Endothelial cell of umbilical vein (primary cell): ENCODE measurements around the gene SLC37A1. TPM values are rescaled to one million over a fixed set of nuclear protein-coding genes. Genes with fewer than 3 reads are reported as not detected.

ENCODE experiments used
- BruUV-seq: library from RNA; stranded (reverse); fragments of 400-500 nt; replicated peaks from 2 replicates; lab custom pipeline; 2021; lab: Mats Ljungman, UMichigan
- CTCF ChIA-PET: fragments of 300-600, 350-600 bp; sonication (Branson Sonifier 250); formaldehyde crosslinking; loops from one replicate; lab custom pipeline; 2021; ENCODE audit warnings: antibody characterized with exemption, inconsistent platforms; lab: Charles Lee
- POLR2A ChIA-PET: fragments of 300-600, 350-600 bp; sonication (Branson Sonifier 250); formaldehyde crosslinking; loops from one replicate; lab custom pipeline; 2021; ENCODE audit warnings: antibody characterized with exemption, inconsistent platforms; lab: Charles Lee
- DNase-seq: peaks from one replicate; pipeline ENCODE4 v3.0.0-alpha.2; 2011; ENCODE audit warnings: low read depth, low spot score
- FAIRE-seq: peaks from 2 replicates; lab custom pipeline; 2011; peaks lifted over from hg19 to GRCh38; lab: Jason Lieb, UNC
- H2AFZ ChIP-seq: 2 replicates; pipeline ENCODE4 v1.6.0; 2012; ENCODE audit warnings: low read depth, low read length, control low read depth, inconsistent platforms
- H3K27ac ChIP-seq: 2 replicates; pipeline ENCODE4 v1.5.1; 2011; ENCODE audit warnings: low read depth, mild to moderate bottlenecking, control low read depth, low read length, moderate library complexity; ENCODE audit not compliant: insufficient read depth
- H3K27me3 ChIP-seq, 2 experiments: 2 replicates each; pipeline versions ENCODE4 v1.6.0 to v1.6.1; 2011; ENCODE audit warnings: low read length in 2 of 2, mixed read lengths in 1 of 2; ENCODE audit not compliant: control insufficient read depth in 2 of 2, insufficient read depth in 2 of 2
- H3K36me3 ChIP-seq, 2 experiments: 2 replicates in 1 of 2; 3 replicates in 1 of 2; pipeline ENCODE4 v1.5.1; 2011; ENCODE audit warnings: low read length in 2 of 2, mild to moderate bottlenecking in 1 of 2, moderate library complexity in 1 of 2; ENCODE audit not compliant: control insufficient read depth in 2 of 2, insufficient read depth in 2 of 2; ENCODE audit errors: extremely low read depth in 1 of 2
- H3K4me1 ChIP-seq: 3 replicates; pipeline ENCODE4 v1.5.1; 2011; ENCODE audit warnings: mild to moderate bottlenecking, low read length; ENCODE audit not compliant: control insufficient read depth, insufficient read depth; ENCODE audit errors: extremely low read depth
- H3K4me2 ChIP-seq: 2 replicates; pipeline ENCODE4 v1.6.1; 2011; ENCODE audit warnings: low read length, control low read depth, mixed read lengths; ENCODE audit not compliant: insufficient read depth
- H3K4me3 ChIP-seq, 3 experiments: fragments of 200-600 bp in 1 of 3; sonication (generic), shearing (Covaris generic) in 1 of 3; replicated peaks in 1 of 3; 2 replicates each; pipeline ENCODE4 v1.5.1; 2011 to 2016; ENCODE audit warnings: control low read depth in 3 of 3, low read length in 3 of 3, mild to moderate bottlenecking in 2 of 3, inconsistent platforms in 1 of 3, low read depth in 1 of 3, moderate library complexity in 1 of 3; ENCODE audit not compliant: insufficient read depth in 1 of 3
- H3K79me2 ChIP-seq: 2 replicates; pipeline ENCODE4 v1.6.0; 2012; ENCODE audit warnings: low read length, inconsistent platforms; ENCODE audit not compliant: control insufficient read depth, insufficient read depth
- H3K9ac ChIP-seq: replicated peaks from 2 replicates; pipeline ENCODE3; 2011; ENCODE audit warnings: low read length, control low read depth; ENCODE audit not compliant: insufficient read depth; ENCODE audit errors: extremely low read depth
- H3K9me1 ChIP-seq: replicated peaks from 3 replicates; pipeline ENCODE4 v1.6.0; 2011; ENCODE audit warnings: mild to moderate bottlenecking, low read length; ENCODE audit not compliant: control insufficient read depth, insufficient read depth; ENCODE audit errors: extremely low read depth
- H3K9me3 ChIP-seq: replicated peaks from 2 replicates; pipeline ENCODE4 v1.5.1; 2012; ENCODE audit warnings: low read length, inconsistent platforms; ENCODE audit not compliant: control insufficient read depth, insufficient read depth
- H4K20me1 ChIP-seq: replicated peaks from 2 replicates; pipeline ENCODE3; 2011; ENCODE audit warnings: mild to moderate bottlenecking, low read length; ENCODE audit not compliant: control insufficient read depth, insufficient read depth; ENCODE audit errors: extremely low read depth
- CTCF ChIP-seq, 2 donors: IDR thresholded peaks; 1 replicate in 1 of 2; 2 replicates in 1 of 2; pipeline ENCODE4 v1.5.1; 2011; ENCODE audit warnings: low read length in 2 of 2, mild to moderate bottlenecking in 2 of 2, moderate library complexity in 2 of 2, control low read depth in 1 of 2, inconsistent platforms in 1 of 2, low read depth in 1 of 2; ENCODE audit not compliant: insufficient read depth in 1 of 2; ENCODE audit errors: extremely low read depth in 1 of 2
- EZH2 ChIP-seq: IDR thresholded peaks from 2 replicates; pipeline ENCODE4 v1.6.1; 2012; ENCODE audit warnings: borderline replicate concordance, low read depth, mild to moderate bottlenecking, moderate library complexity, low read length, inconsistent platforms; ENCODE audit not compliant: severe bottlenecking
- FOS ChIP-seq: IDR thresholded peaks from 2 replicates; pipeline ENCODE4 v1.6.1; 2011; ENCODE audit warnings: mild to moderate bottlenecking, low read length, moderate library complexity, borderline replicate concordance; ENCODE audit not compliant: insufficient read depth
- GATA2 ChIP-seq: IDR thresholded peaks from 2 replicates; pipeline ENCODE4 v1.7.0; 2011; ENCODE audit warnings: low read depth, mild to moderate bottlenecking, moderate library complexity, mixed read lengths, low read length; ENCODE audit not compliant: insufficient read length, insufficient read depth
- JUN ChIP-seq: IDR thresholded peaks from 2 replicates; pipeline ENCODE4 v1.6.1; 2011; ENCODE audit warnings: borderline replicate concordance, low read depth; ENCODE audit not compliant: insufficient read length, insufficient read depth
- MAX ChIP-seq: IDR thresholded peaks from 2 replicates; pipeline ENCODE4 v1.6.1; 2011; ENCODE audit not compliant: insufficient read depth, insufficient read length
- MYC ChIP-seq: IDR thresholded peaks from one replicate; pipeline ENCODE4 v1.6.1; 2011; ENCODE audit warnings: mild to moderate bottlenecking, low read depth, low read length
- POLR2A ChIP-seq: IDR thresholded peaks from 2 replicates; pipeline ENCODE4 v1.6.1; 2012; ENCODE audit warnings: low read depth, mild to moderate bottlenecking, control low read depth, low read length
- POLR2AphosphoS5 ChIP-seq: IDR thresholded peaks from 2 replicates; pipeline ENCODE4 v1.6.1; 2012; ENCODE audit warnings: low read depth, mild to moderate bottlenecking, control low read depth, low read length, moderate library complexity; ENCODE audit not compliant: insufficient read depth
- dilution Hi-C: fragments of 300-500 bp; cut with MboI; formaldehyde crosslinking; loops from one replicate; pipeline ENCODE4 v1.15.0; 2019; ENCODE audit warnings: low sequenced_read_pairs; ENCODE audit not compliant: extremely low pct_ligation_motif_present
- intact Hi-C: fragments of 100-400 bp; cut with micrococcal nuclease; formaldehyde crosslinking; loops from one replicate; pipeline ENCODE4 v1.10.0; 2022
- polyA plus RNA-seq, 4 experiments: library from polyadenylated mRNA; depleted of rRNA in 3 of 4; stranded (reverse) in 3 of 4; unstranded in 1 of 4; fragments of >200 nt; gene quantifications; 2 replicates each; pipeline versions ENCODE4 v1.2.1 to v1.2.3, GENCODE V29; 2011 to 2012; ENCODE audit warnings: missing spikeins in 1 of 4
- total RNA-seq: library from RNA; stranded (reverse); gene quantifications from 2 replicates; pipeline ENCODE4 v1.2.3, GENCODE V29; 2021

Gene SLC37A1
- total and polyA plus RNA-seq, 2 donors (not counting 3 experiments of a cell fraction or from before 2014, with no cell fraction given): 4.7 to 7.6 TPM

DNA sequence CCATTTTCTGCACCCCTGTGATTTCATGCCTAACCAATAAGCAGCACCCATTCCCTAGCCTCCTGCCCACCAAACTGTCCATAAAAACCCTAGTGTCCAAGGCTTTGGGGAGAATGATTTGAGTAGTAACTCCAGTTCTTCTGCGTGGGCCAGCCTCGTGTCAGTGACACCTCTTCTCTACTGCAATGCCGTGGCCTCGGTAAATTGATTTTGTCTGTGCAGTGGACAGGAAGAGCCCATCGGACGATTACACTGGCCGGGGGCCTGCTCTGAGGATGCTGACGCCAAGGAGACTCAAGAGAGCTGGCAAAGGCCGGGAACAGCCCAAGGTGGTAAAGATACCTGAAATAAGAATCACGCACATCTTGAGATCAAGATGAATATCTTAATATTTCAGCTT, 47.0 kb upstream of the SLC37A1 start:
- Histone ChIP-seq H3K36me3 (no peaks in the 10 kb centered on the region), H3K4me1 (no peaks in the 10 kb centered on the region), H3K4me2 (no peak overlapping the region), H4K20me1 (no peaks in the 10 kb centered on the region), H3K4me3 (no peak overlapping the region), H2AFZ (no peak overlapping the region), H3K27me3 (peaks cover 2 to 4% of the 10 kb centered on the region in 2 experiments), H3K79me2 (no peaks in the 10 kb centered on the region), H3K9me3 (no peaks in the 10 kb centered on the region), H3K27ac (no peak overlapping the region), H3K9ac (no peak overlapping the region), H3K9me1 (no peaks in the 10 kb centered on the region)
- FAIRE-seq (no peak), DNase-seq (no peak)
- TF ChIP-seq CTCF (IDR thresholded peaks at IDR 0.05; ENCODE audit: extremely low read depth in 1 of 2, insufficient read depth in 1 of 2, low read depth in 1 of 2, low read length in 2 of 2) (no peak), FOS (no peak), JUN (no peak), MAX (no peak), EZH2 (no peak), GATA2 (no peak), MYC (no peak), POLR2AphosphoS5 (no peak), POLR2A (no peak)
- POLR2A ChIA-PET: no interaction called here
- dilution Hi-C loops: no loop called here
- CTCF ChIA-PET: interaction anchor here (0.9 kb wide), 1 partner anchor 13 kb away, joined by 3 read pairs; no protein-coding TSS in a partner anchor
- no TSS peak for BruUV-seq
- intact Hi-C loops: no loop called here
